ENCODE measurements around the gene SPEG. TPM values are rescaled to one million over a fixed set of nuclear protein-coding genes. Genes with fewer than 3 reads are reported as not detected.

SPEG gene
- total RNA-seq, 1 experiment from 2014 or later: 56.6 TPM

- TF ChIP-seq CEBPB (IDR thresholded peaks at IDR 0.05; ENCODE audit: low read depth): no peak
- TF ChIP-seq EZH2 (IDR thresholded peaks at IDR 0.05): no peak
- TF ChIP-seq, protein P1, sequence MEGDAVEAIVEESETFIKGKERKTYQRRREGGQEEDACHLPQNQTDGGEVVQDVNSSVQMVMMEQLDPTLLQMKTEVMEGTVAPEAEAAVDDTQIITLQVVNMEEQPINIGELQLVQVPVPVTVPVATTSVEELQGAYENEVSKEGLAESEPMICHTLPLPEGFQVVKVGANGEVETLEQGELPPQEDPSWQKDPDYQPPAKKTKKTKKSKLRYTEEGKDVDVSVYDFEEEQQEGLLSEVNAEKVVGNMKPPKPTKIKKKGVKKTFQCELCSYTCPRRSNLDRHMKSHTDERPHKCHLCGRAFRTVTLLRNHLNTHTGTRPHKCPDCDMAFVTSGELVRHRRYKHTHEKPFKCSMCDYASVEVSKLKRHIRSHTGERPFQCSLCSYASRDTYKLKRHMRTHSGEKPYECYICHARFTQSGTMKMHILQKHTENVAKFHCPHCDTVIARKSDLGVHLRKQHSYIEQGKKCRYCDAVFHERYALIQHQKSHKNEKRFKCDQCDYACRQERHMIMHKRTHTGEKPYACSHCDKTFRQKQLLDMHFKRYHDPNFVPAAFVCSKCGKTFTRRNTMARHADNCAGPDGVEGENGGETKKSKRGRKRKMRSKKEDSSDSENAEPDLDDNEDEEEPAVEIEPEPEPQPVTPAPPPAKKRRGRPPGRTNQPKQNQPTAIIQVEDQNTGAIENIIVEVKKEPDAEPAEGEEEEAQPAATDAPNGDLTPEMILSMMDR (IDR thresholded peaks at IDR 0.05 in 2 of 3, conservative IDR thresholded peaks at IDR 0.05 in 1 of 3; ENCODE audit: borderline replicate concordance in 1 of 3, insufficient read depth in 1 of 3, low read depth in 2 of 3, low read length in 2 of 3): no peak
- no peak for TF ChIP-seq ELF1 (IDR thresholded peaks at IDR 0.05; ENCODE audit: borderline replicate concordance, low read depth)
- TF ChIP-seq POLR2AphosphoS5 (IDR thresholded peaks at IDR 0.05; ENCODE audit: low read depth, low read length): no peak
These were observed 35.8 kb downstream of the SPEG start (continued) for GRCh38 chr2:219470429-219470828.

DNA sequence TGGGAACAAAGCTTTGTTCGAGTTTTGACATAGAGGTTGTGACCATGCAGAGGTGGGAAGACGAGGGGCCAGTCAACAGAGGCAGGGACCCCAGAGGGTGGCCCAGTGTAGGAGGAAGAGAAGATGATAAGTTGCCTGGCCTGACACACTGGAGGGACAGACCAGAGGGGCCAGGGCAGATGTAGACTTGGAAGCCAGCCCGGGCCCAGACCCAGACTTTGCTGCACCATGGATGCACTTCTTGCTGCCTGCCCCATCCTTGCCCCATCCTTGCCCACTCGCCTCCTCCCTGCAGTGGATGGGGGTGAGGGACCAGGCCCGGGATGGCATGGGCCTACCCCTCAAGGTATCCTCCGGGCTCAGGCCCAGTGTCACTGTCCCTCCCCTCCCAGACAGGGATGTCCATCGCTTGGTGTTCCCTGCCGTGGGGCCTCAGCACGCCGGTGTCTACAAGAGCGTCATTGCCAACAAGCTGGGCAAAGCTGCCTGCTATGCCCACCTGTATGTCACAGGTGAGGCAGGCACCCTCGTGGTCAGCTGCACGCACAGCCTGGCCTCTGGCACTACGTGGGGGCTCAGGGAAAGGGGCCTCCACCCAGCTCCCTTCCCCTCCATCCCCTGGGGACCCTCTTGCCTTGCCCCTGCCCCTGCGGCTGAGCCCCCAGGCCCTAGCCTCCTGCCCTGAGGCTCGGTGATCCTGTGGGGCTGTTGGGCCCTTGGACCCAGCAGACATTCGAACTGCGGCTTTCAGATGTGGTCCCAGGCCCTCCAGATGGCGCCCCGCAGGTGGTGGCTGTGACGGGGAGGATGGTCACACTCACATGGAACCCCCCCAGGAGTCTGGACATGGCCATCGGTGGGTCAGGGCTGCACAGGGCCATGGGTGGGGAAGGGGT is 37.1 kb downstream of the SPEG start:
- Histone ChIP-seq H2AFZ (ENCODE audit: low read depth, low read length, poor library complexity, severe bottlenecking) (no peak overlapping the region), H3K27me3 (ENCODE audit: insufficient read depth, low read length) (no peaks in the 10 kb centered on the region), H3K4me3 (replicated peaks in 1 of 2; ENCODE audit: low read depth in 1 of 2, low read length in 2 of 2) (no peak overlapping the region), H3K4me1 (ENCODE audit: control insufficient read depth in 1 of 2, insufficient read depth in 2 of 2, low read length in 2 of 2) (peaks cover 1 to 14% of the 10 kb centered on the region in 2 experiments; a peak in 3 of 4 replicates), H3K79me2 (ENCODE audit: insufficient read depth, low read length) (no peaks in the 10 kb centered on the region), H3K4me2 (ENCODE audit: low read length) (no peak overlapping the region), H3K9me3 (ENCODE audit: control insufficient read depth in 1 of 2, insufficient read depth in 1 of 2, low read depth in 1 of 2, low read length in 2 of 2) (no peaks in the 10 kb centered on the region), H3K27ac (ENCODE audit: low read depth, low read length) (no peak overlapping the region), H4K20me1 (ENCODE audit: insufficient read depth) (no peaks in the 10 kb centered on the region), H3K9ac (ENCODE audit: low read length) (no peak overlapping the region), H3K9me2 (ENCODE audit: insufficient read depth) (no peaks in the 10 kb centered on the region), H3K36me3 (ENCODE audit: control insufficient read depth in 1 of 2, insufficient read depth in 2 of 2, low read length in 2 of 2) (no peaks in the 10 kb centered on the region)
- ChIA-PET POLR2A (no interaction called here), CTCF (interaction anchor here (0.6 kb wide), 1 partner anchor 24 kb away, joined by 3 read pairs; no protein-coding TSS in a partner anchor), RAD21 (ENCODE audit: low non-redundant PET in 1 of 2, low total read pairs in 2 of 2, uncharacterized antibody in 2 of 2, unreplicated experiment in 2 of 2) (no interaction called here)
- no TSS peak for BruUV-seq (replicated peaks)
- DNase-seq (ENCODE audit: low read depth, low spot score) (no peak), ATAC-seq (no peak)
- TF ChIP-seq, protein P2, sequence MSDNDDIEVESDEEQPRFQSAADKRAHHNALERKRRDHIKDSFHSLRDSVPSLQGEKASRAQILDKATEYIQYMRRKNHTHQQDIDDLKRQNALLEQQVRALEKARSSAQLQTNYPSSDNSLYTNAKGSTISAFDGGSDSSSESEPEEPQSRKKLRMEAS (IDR thresholded peaks at IDR 0.05): no peak
- TF ChIP-seq ZNF274 (IDR thresholded peaks at IDR 0.05; ENCODE audit: low read depth, low read length): no peak
- no peak for TF ChIP-seq JUND (IDR thresholded peaks at IDR 0.05)
- TF ChIP-seq SP1 (IDR thresholded peaks at IDR 0.05; ENCODE audit: low read depth): no peak
- no peak for TF ChIP-seq SIN3A (IDR thresholded peaks at IDR 0.05; ENCODE audit: low read depth)
- TF ChIP-seq CBX3 (IDR thresholded peaks at IDR 0.05; ENCODE audit: low read depth): no peak
- TF ChIP-seq POLR2A (IDR thresholded peaks at IDR 0.05; ENCODE audit: borderline replicate concordance, extremely low read depth, insufficient read depth, insufficient read length): no peak
- no peak for TF ChIP-seq EZH2phosphoT487 (IDR thresholded peaks at IDR 0.05; ENCODE audit: borderline replicate concordance)
- no peak for TF ChIP-seq EGR1 (IDR thresholded peaks at IDR 0.05; ENCODE audit: low read depth)
- TF ChIP-seq CEBPB (IDR thresholded peaks at IDR 0.05; ENCODE audit: low read depth): no peak
- TF ChIP-seq ZFX (IDR thresholded peaks at IDR 0.05): no peak
- intact Hi-C loops (cut with micrococcal nuclease): no loop called here
